ENCODE measurements around the gene EPGN. TPM values are rescaled to one million over a fixed set of nuclear protein-coding genes. Genes with fewer than 3 reads are reported as not detected.

Gene EPGN
- polyA plus RNA-seq, 1 donor: not detected

- DNase-seq: no peak
These were observed 3.5 kb downstream of the EPGN start for GRCh38 chr4:74311696-74312313.

- DNase-seq: no peak
These were observed 6.1 kb downstream of the EPGN start for GRCh38 chr4:74314329-74314728.

GRCh38 chr4:74314944-74315343, 6.7 kb downstream of the EPGN start:
- no peak for DNase-seq

- DNase-seq: no peak
These were observed 7.1 kb downstream of the EPGN start for GRCh38 chr4:74315376-74315775.

GRCh38 chr4:74316397-74316796, 8.1 kb downstream of the EPGN start:
- DNase-seq: no peak

GRCh38 chr4:74317616-74318246, 9.5 kb downstream of the EPGN start:
- DNase-seq: no peak

- DNase-seq: no peak
These were observed 10.0 kb downstream of the EPGN start for GRCh38 chr4:74318276-74318675.

GRCh38 chr4:74319470-74319869, 11.2 kb downstream of the EPGN start:
- DNase-seq: no peak

GRCh38 chr4:74320559-74321118, 12.4 kb downstream of the EPGN start:
- no peak for DNase-seq

GRCh38 chr4:74322301-74322700, 14.0 kb downstream of the EPGN start:
- no peak for DNase-seq

GRCh38 chr4:74323663-74324062, 15.4 kb downstream of the EPGN start:
- DNase-seq: no peak

GRCh38 chr4:74324262-74324661, 16.0 kb downstream of the EPGN start:
- no peak for DNase-seq

GRCh38 chr4:74325886-74326285, 17.6 kb downstream of the EPGN start:
- no peak for DNase-seq

GRCh38 chr4:74327762-74328161, 19.5 kb downstream of the EPGN start:
- DNase-seq: no peak

- DNase-seq: no peak
These were observed 20.2 kb downstream of the EPGN start for GRCh38 chr4:74328501-74328900.

GRCh38 chr4:74329307-74329706, 21.0 kb downstream of the EPGN start:
- no peak for DNase-seq

GRCh38 chr4:74330295-74330750, 22.1 kb downstream of the EPGN start:
- DNase-seq: no peak

GRCh38 chr4:74331252-74331651, 23.0 kb downstream of the EPGN start:
- no peak for DNase-seq

GRCh38 chr4:74331944-74332343, 23.7 kb downstream of the EPGN start:
- no peak for DNase-seq

- no peak for DNase-seq
These were observed 26.4 kb downstream of the EPGN start for GRCh38 chr4:74334636-74335035.

- no peak for DNase-seq
These were observed 27.2 kb downstream of the EPGN start for GRCh38 chr4:74335341-74336021.

- DNase-seq: no peak
These were observed 30.6 kb downstream of the EPGN start for GRCh38 chr4:74338792-74339333.

- DNase-seq: no peak
These were observed 31.2 kb downstream of the EPGN start for GRCh38 chr4:74339501-74339900.

Data from hindlimb muscle (tissue), 1 donor.